Left ventricle myocardium inferior (tissue), 1 donor: ENCODE measurements around the gene ACTR5. TPM values are rescaled to one million over a fixed set of nuclear protein-coding genes. Genes with fewer than 3 reads are reported as not detected.

Experiments used
- DNase-seq: peaks from one replicate; pipeline ENCODE4 v3.0.0-alpha.2; 2020
- H3K27ac ChIP-seq: fragments of 200-600 bp; replicated peaks from 2 replicates; pipeline ENCODE4 v1.8.0; 2021
- H3K27me3 ChIP-seq: fragments of 200-600 bp; 2 replicates; pipeline ENCODE4 v1.8.0; 2021; ENCODE audit warnings: low read depth
- H3K36me3 ChIP-seq: fragments of 200-600 bp; 2 replicates; pipeline ENCODE4 v1.8.0; 2021
- H3K4me1 ChIP-seq: fragments of 200-600 bp; 2 replicates; pipeline ENCODE4 v1.8.0; 2021
- H3K4me3 ChIP-seq: fragments of 200-600 bp; 2 replicates; pipeline ENCODE4 v1.8.0; 2021; ENCODE audit warnings: mild to moderate bottlenecking, moderate library complexity
- H3K9me3 ChIP-seq: fragments of 200-600 bp; replicated peaks from 2 replicates; pipeline ENCODE4 v1.8.0; 2021
- CTCF ChIP-seq: fragments of 200-600 bp; IDR thresholded peaks from 2 replicates; pipeline ENCODE4 v1.8.0; 2021; ENCODE audit warnings: antibody characterized with exemption, mild to moderate bottlenecking, borderline replicate concordance
- intact Hi-C: fragments of 100-400 bp; cut with micrococcal nuclease; formaldehyde crosslinking; loops from one replicate; pipeline ENCODE4 v1.11.0; 2022
- total RNA-seq: library from RNA; stranded (reverse); fragmentation: NEBNext Ultra II Directional; extraction: Animal tissue kit (Norgen Biotek cat#: 25700); gene quantifications from one replicate; pipeline ENCODE4 v1.2.1, GENCODE V29; 2021
- donor health status: DM: no; HTN: yes; CAD: no; lungs with severe emphysema.

ACTR5 gene
- total RNA-seq, 1 donor from 2014 or later = 3.1 TPM

GRCh38 chr20:38723017-38723847, 25.0 kb upstream of the ACTR5 start:
- H3K36me3 ChIP-seq = no peaks in the 10 kb centered on the region
- H3K27me3 ChIP-seq = peaks cover 100% of the 10 kb centered on the region
- H3K9me3 ChIP-seq = no peaks in the 10 kb centered on the region
- intact Hi-C loops = no loop called here
- TF ChIP-seq CTCF = no peak
- DNase-seq = no peak
- no peak overlapping the region for H3K27ac ChIP-seq
- H3K4me3 ChIP-seq = no peak overlapping the region
- peaks cover 39% of the 10 kb centered on the region for H3K4me1 ChIP-seq

- no peak for DNase-seq
- H3K27ac ChIP-seq = no peak within 1 kb of the TSS
- H3K36me3 ChIP-seq = no peaks in the 10 kb centered on the region
- no peak for TF ChIP-seq CTCF
- peaks cover 100% of the 10 kb centered on the region for H3K27me3 ChIP-seq
- peak within 1 kb of the TSS; percentile 25 for H3K4me3 ChIP-seq
- no peaks in the 10 kb centered on the region for H3K9me3 ChIP-seq
- intact Hi-C loops = no loop called here
- H3K4me1 ChIP-seq = peaks cover 43% of the 10 kb centered on the region
Observed at GRCh38 chr20:38723848-38724625, 24.2 kb upstream of the ACTR5 start, which contains the start of gene SLC32A1. Gene SLC32A1, plus strand, starts transcription at chr20:38724486. Its CDS starts 239 bp downstream, at chr20:38724725.

GRCh38 chr20:38724626-38725147, 23.6 kb upstream of the ACTR5 start:
- Histone ChIP-seq H3K27ac (no peak overlapping the region), H3K36me3 (no peaks in the 10 kb centered on the region), H3K4me3 (peak overlapping the region; percentile 25), H3K27me3 (peaks cover 100% of the 10 kb centered on the region), H3K9me3 (no peaks in the 10 kb centered on the region), H3K4me1 (peaks cover 48% of the 10 kb centered on the region)
- intact Hi-C loops = no loop called here
- no peak for TF ChIP-seq CTCF
- no peak for DNase-seq

GRCh38 chr20:38725148-38725901, 22.9 kb upstream of the ACTR5 start:
- Histone ChIP-seq H3K27ac (no peak overlapping the region), H3K4me1 (peaks cover 48% of the 10 kb centered on the region), H3K4me3 (no peak overlapping the region), H3K27me3 (peaks cover 100% of the 10 kb centered on the region), H3K36me3 (no peaks in the 10 kb centered on the region), H3K9me3 (no peaks in the 10 kb centered on the region)
- DNase-seq = no peak
- no peak for TF ChIP-seq CTCF
- intact Hi-C loops = no loop called here
